Amniotic epithelial cell (primary cell): ENCODE data around the gene IDI1.
"Not testable (repeated sequence)": the region's sequence is repeated elsewhere in the genome, so short reads cannot be mapped to it uniquely, and the experiment has no call there.

ENCODE experiments used
- DNase-seq: peaks from one replicate; pipeline ENCODE4 v3.0.0-alpha.2; 2010; ENCODE audit warnings: low read depth

IDI1 gene

GRCh38 chr10:1063232-1063865 is 14.4 kb upstream of the IDI1 start:
- DNase-seq: no peak

DNA sequence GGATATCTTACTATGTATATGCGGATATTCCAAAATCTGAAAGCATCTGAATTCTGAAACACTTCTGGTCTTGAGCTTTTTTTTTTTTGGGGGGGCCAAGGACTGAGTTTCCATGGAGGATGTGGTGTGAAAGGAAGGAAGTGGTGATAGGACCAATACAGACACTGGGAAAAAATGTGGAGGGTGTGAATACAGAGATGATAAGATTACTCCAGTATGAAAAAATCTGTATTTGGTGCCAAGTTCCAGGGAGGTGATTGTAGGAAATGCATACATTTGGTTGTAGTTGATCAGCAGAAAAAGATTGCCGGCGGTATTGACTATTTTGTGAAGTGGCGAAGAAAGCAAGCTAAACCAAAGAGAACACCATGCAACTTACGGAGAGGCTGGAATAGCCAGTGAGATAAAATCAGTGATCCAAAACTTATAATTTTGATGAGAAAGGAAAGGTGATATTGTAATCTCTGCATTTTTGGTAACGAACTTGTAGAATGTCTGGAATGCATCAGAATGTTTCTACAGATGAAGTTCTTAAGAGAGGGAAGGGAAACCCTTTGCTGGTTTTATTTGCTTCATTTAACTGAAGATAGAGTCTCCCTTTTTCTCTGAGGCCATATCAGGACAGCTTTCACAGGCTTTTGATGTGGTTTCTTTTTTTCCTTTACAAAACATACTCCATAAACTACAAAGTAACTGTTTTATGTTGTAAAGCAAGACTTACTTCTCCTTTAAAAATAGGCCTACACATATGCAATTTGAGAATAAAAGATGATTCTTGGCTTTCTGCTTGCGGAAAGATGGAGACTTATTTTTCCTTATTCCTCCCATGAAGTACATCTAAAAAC is 13.2 kb upstream of the IDI1 start:
- peak; percentile 58 for DNase-seq

DNA sequence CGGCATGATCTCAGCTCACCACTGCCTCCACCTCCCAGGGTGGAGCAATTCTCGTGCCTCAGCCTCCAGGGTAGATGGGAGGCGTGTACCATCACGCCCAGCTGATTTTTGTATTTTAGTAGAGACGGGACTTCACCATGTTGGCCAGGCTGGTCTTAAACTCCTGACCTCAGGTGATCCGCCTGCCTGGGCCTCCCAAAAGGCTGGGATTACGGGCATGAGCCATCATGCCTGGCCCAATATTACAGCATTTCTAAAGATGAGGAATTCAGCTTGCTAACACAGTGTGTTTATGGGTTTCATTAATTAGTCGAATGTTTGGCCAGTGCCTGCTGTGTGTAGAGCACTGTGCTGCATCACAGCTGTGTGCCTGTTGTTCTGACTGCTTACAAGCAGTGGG is 11.0 kb upstream of the IDI1 start:
- DNase-seq: no peak

DNA sequence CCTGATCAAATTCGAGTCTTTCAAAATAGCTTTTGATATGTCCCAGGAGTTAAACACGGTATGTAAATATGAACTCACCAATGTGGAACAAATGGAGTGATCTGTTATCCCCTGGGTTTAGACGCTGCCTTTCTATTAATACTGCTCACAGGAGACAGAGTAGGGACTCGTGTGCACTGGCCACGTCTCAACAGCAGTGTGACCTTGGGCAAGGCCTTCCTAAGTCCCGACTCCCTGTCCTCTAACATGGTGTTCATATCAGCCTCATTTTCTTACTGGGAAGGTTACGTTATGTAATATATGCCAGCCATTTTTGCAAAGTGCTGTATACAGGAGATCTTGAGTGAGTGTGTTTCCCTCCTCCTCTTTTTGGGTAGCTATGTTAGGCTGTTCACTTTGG is 9.1 kb upstream of the IDI1 start:
- DNase-seq: no peak

- DNase-seq: no peak
Measured at GRCh38 chr10:1057106-1057657, 8.3 kb upstream of the IDI1 start.

DNA sequence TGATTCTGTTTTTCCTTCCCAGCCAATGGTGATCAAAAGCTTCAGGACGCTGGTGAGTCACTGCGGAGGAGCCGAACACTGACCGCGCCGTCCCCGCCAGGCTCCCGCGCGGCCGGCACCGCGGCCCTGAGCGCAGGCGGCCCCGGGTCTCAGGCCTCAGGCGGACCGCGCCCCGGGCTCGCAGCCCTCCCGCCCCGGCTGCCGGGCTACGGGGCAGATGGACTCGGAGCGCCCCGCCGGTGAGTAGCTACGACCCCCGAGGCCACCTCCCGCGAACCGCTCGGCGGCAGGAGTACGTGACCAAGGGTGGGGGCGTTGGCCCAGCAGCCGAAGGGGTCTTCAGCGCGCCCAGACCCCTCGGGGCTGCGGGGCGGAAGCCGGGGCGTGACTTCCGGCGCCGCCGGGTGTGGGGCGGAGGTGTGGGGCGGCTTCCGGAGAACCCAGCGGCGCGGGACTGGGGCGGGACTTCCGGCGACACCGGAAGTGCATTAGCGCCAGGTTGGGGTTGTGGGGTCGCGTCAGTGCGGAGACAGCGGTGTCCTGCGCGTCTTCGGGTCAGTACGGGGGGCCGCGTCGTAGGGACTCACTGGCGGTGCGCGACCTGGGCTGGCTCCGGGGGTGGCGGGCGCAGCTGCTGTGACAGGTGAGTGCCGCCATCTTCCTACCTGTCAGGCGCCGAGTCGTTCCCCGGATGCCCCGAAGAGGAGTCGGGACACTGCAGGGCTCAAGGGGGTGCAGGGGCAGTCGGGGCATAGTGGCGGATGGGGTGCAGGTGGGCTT is 7.6 kb upstream of the IDI1 start, which contains the start of gene WDR37:
Gene WDR37 (plus strand): TSS at position 60 of the 780 bp plus-strand sequence. CDS start 15,771 bp downstream, outside the sequence.
- DNase-seq: peak; percentile 94

GRCh38 chr10:1054684-1055083 is 5.8 kb upstream of the IDI1 start:
- no peak for DNase-seq

DNA sequence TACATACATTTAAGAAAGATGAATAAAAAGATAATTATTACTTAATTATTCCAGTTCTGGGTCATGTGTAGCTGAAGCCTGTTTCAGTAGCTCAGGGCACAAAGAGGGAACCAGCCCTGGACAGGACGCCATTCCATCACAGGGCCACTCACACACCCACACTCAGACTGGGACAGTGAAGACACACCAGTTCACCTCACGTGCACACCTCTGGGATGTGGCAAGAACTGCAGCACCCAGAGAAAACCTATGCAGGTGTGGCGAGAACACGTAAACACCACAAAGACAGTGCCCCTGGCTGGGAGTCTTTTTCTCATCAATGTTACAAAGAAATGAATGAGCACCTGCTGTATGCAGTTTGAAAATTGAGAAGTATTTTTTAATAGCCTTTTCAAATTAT is 1.6 kb upstream of the IDI1 start:
- no peak for DNase-seq

DNA sequence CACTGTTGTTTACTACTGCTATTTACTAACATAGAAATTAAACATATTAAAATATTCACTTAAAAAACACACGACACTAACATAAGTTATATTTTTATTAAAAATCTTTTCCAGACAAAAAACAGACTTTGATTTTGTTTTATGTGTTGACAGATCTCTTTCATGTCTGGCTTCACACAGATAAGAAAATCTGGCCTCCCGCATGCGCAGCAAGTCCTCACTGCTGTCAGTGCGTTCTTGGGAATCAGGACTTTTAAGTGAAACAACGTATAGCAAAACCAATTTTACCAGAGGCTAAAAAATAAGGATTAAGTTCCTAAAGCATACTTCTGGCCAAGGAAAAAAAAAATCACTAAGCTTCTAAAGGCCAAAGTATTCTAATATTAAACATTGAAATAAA is 1.2 kb upstream of the IDI1 start:
- peak; percentile 59 for DNase-seq

DNA sequence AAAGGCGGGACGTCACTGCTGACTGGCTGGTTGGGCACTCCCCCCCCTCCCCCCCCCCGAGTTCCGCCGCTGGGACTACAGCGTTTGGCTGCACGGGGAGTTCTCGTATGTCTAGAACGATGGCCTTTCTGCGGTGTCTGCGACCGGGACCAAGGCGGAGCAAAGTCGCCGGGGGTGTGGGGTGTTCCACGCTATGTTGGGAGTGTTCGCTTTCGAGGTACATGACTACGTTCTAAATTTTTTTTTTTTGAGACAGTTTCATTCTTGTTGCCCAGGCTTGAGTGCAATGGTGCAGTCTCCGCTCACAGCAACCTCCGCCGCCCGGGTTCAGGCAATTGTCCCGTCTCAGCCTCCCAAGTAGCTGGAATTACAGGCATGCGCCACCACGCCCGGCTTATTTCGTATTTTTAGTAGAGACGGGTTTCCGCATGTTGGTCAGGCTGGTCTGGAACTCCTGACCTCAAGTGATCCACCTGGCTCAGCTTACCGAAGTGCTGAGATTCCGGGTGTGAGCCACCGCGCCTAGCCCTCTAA is 573 bp upstream of the IDI1 start:
- no peak for DNase-seq

DNA sequence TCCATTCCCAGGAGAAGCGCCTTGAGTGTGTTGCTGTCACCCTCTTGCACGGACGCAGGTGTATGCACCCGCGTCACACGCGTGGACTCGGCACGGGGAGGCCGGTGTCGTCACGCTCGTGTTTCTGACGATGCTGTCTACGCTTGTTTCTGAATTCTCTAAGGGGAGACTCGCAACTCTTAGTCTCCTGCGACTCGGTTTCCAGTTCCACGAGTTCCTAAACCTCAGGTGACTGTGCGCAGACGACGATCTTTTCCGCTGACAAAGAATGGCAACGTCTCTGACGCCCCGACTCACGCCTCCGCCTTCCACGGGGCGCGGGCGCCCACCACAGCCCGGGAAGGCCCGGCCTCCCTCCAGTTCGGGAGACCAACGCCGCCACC is 579 bp downstream of the IDI1 start:
- no peak for DNase-seq

DNA sequence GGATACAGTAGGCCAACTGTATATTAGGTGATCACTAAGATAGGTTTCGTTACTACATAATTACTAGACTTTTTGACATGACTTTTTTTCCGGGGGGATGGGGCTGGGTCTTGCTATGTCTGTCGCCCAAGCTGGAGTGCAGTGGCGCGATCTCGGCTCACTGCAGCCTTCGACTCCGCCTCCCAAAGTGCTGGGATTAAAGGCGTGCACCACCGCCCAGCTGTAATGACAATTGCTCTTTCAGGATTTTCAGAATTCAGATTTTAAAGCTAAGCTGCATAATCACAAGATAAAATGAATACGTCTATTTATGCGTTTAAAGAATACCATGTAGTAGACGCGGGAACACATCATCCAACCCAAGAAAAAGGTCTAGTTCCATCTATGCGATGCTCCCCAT is 982 bp downstream of the IDI1 start:
- DNase-seq: no peak

GRCh38 chr10:1045415-1045814 is 3.5 kb downstream of the IDI1 start:
- DNase-seq: no peak

- DNase-seq: no peak
Measured at GRCh38 chr10:1044964-1045363, 4.0 kb downstream of the IDI1 start.

GRCh38 chr10:1044146-1044545 is 4.8 kb downstream of the IDI1 start:
- no peak for DNase-seq

GRCh38 chr10:1043532-1043995 is 5.4 kb downstream of the IDI1 start:
- no peak for DNase-seq

DNA sequence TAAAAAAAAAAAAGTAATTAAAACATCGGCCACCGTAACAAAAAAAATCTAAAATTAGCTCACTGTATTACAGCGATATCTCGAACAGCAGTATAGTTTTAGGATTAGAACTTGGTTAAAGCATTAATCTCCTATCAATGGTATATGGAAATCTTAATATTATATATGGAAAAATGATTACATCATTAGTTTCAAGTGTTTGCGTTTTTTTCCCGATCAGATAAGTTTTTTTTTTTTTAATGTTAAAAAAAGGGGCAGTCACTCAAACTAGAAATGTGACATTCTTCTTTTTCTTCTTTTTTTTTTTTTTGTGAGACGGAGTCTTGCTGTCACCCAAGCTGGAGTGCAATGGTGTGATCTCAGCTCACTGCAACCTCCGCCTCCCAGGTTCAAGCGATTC is 7.4 kb downstream of the IDI1 start:
- no peak for DNase-seq

GRCh38 chr10:1040133-1040532 is 8.8 kb downstream of the IDI1 start:
- DNase-seq: no peak

DNA sequence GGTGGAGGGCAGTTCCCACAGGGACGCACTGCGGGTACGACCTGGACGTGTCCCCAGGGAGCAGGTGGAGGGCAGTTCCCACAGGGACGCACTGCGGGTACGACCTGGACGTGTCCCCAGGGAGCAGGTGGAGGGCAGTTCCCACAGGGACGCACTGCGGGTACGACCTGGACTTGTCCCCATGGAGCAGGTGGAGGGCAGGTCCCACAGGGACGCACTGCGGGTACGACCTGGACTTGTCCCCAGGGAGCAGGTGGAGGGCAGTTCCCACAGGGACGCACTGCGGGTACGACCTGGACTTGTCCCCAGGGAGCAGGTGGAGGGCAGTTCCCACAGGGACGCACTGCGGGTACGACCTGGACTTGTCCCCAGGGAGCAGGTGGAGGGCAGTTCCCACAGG is 10.2 kb downstream of the IDI1 start:
- DNase-seq: not testable (repeated sequence)

DNA sequence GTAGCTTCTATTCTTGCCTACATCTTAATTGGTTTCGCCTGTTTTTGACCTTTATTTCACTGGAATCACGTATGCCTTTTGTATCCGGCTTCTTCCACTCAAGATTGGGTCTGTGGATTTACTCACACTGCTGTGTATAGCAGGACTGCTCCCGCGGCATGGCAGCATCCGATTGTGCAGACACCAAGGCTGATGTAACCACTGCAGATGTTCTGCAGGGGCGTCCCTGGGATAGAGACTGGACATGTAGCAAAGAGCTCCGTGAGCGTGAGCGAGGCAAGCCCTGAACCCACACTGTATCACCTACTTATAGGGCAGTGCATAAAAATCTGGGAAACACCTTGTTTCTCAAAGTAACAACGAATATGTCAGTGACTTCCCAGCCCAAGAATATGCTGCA is 11.8 kb downstream of the IDI1 start:
- no peak for DNase-seq

DNA sequence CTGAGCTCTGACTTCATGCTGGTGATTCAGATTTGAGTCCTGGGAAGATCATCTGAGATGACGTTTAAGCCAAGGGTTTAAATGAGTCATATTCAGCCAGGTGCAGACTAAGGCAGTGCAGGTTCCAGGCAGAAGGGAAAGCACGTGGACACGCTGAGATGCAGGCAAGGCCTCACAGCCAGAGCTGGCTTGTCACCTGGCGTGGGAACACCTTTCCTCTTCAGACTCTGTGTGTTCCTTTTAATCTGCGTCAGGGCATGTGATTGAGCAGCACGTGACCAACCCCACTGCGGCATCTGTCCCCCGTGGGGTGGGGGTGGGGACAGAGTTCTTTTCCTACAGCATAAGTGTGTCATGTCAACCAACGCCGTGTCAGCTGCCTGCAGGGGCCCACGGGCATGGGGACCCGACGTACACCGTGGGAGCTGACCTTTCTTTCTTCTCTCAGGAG is 12.6 kb downstream of the IDI1 start:
- DNase-seq: peak; percentile 86

DNA sequence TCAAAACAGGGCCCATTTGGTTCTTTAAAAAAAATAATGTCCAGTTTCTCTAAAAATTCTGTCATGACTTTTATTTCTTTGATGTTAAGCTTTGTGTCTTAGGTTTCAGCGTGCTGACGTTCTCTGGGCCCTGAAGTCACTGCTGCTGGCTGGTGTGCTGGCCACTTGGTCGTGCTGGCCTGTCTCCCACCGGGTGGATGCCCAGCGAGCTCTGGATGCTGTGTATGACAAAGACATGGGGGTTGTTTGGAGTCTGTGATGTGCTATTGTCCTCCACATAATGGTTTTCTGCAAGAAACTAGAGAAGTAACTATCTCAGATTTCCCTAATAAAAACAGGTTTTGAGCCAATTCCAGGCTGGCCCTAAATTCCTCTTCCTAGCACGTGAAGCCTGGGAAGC is 13.7 kb downstream of the IDI1 start:
- DNase-seq: no peak
